GM12878 (cell line): Measurements from ENCODE around the gene PARM1. TPM values are rescaled to one million over a fixed set of nuclear protein-coding genes. Genes with fewer than 3 reads are reported as not detected.

Experiments used
- ATAC-seq: fragments of 200-7000 bp; cut with Tn5 transposase; 3 replicates; pipeline ENCODE4 v1.9.1; 2020; ENCODE audit warnings: mild to moderate bottlenecking, moderate library complexity
- BruUV-seq: library from RNA; stranded (reverse); fragments of 400-500 nt; replicated peaks from 2 replicates; lab custom pipeline; 2021; lab: Mats Ljungman, UMichigan
- CTCF ChIA-PET: fragments of 300-600 bp; sonication (Branson Sonifier 250); formaldehyde crosslinking; extraction: SDS; loops from one replicate; lab custom pipeline; 2021; ENCODE audit warnings: inconsistent platforms; lab: Yijun Ruan, JAX
- POLR2A ChIA-PET: fragments of 350-600 bp; formaldehyde crosslinking; extraction: SDS; loops from one replicate; lab custom pipeline; 2021; ENCODE audit warnings: inconsistent platforms; lab: Charles Lee
- RAD21 ChIA-PET: fragments of 300-600 bp; sonication (Branson Sonifier 250); formaldehyde crosslinking; loops from one replicate; lab custom pipeline; 2023; ENCODE audit warnings: antibody characterized with exemption; ENCODE audit not compliant: unreplicated experiment; lab: Charles Lee
- SMC1A ChIA-PET: fragments of 300-600 bp; sonication (Branson Sonifier 250); formaldehyde crosslinking; loops from one replicate; lab custom pipeline; 2023; ENCODE audit not compliant: unreplicated experiment, uncharacterized antibody; lab: Charles Lee
- DNase-seq: peaks from one replicate; pipeline ENCODE4 v3.0.0-alpha.2; 2011; ENCODE audit warnings: low read depth, low spot score
- FAIRE-seq: peaks from 3 replicates; lab custom pipeline; 2011; peaks lifted over from hg19 to GRCh38; lab: Jason Lieb, UNC
- H2AFZ ChIP-seq: 2 replicates; pipeline ENCODE4 v1.6.0; 2011; ENCODE audit warnings: low read depth, low read length, control low read depth; ENCODE audit not compliant: control insufficient read depth
- H3K27ac ChIP-seq: 2 replicates; pipeline ENCODE4 v1.5.1; 2011; ENCODE audit warnings: control low read depth; ENCODE audit not compliant: control insufficient read depth, insufficient read depth
- H3K27me3 ChIP-seq, 2 experiments: replicated peaks in 1 of 2; 2 replicates each; pipeline versions ENCODE4 v1.6.0 to v1.6.1; 2011; ENCODE audit warnings: low read length in 1 of 2; ENCODE audit not compliant: control insufficient read depth in 2 of 2, insufficient read depth in 2 of 2
- H3K36me3 ChIP-seq, 2 experiments: 2 replicates each; pipeline ENCODE4 v1.5.1; 2011; ENCODE audit warnings: low read length in 1 of 2; ENCODE audit not compliant: control insufficient read depth in 2 of 2, insufficient read depth in 2 of 2
- H3K4me1 ChIP-seq: 2 replicates; pipeline ENCODE4 v1.6.1; 2011; ENCODE audit warnings: mild to moderate bottlenecking, low read length, moderate library complexity, mixed read lengths; ENCODE audit not compliant: control insufficient read depth, insufficient read depth
- H3K4me2 ChIP-seq: 2 replicates; pipeline ENCODE4 v1.6.0; 2011; ENCODE audit warnings: control low read depth; ENCODE audit not compliant: control insufficient read depth, insufficient read depth
- H3K4me3 ChIP-seq: fragments of 200-600 bp; sonication (generic); 2 replicates; pipeline ENCODE4 v1.5.1; 2016
- H3K79me2 ChIP-seq: 2 replicates; pipeline ENCODE4 v1.6.0; 2011; ENCODE audit warnings: low read length; ENCODE audit not compliant: control insufficient read depth, insufficient read depth
- H3K9ac ChIP-seq: 2 replicates; pipeline ENCODE4 v1.8.0; 2011; ENCODE audit warnings: low read length, control low read depth, mixed read lengths; ENCODE audit not compliant: control insufficient read depth, insufficient read depth
- H3K9me3 ChIP-seq: replicated peaks from 3 replicates; pipeline ENCODE4 v1.5.1; 2011; ENCODE audit warnings: mild to moderate bottlenecking, low read length; ENCODE audit not compliant: control insufficient read depth, insufficient read depth
- H4K20me1 ChIP-seq: 2 replicates; pipeline ENCODE4 v1.6.0; 2011; ENCODE audit not compliant: control insufficient read depth, insufficient read depth
- BHLHE40 ChIP-seq, 2 experiments: fragments of 450-650 bp in 1 of 2; IDR thresholded peaks; 2 replicates each; pipeline ENCODE4 v1.6.1; 2011 to 2017; ENCODE audit warnings: low read depth in 2 of 2, borderline replicate concordance in 1 of 2, improper control_type of control experiment in 1 of 2, low read length in 1 of 2, mild to moderate bottlenecking in 1 of 2
- CBX5 ChIP-seq: sonication (generic); IDR thresholded peaks from 2 replicates; pipeline ENCODE4 v1.6.1; 2016; ENCODE audit warnings: low read depth, moderate library complexity, mild to moderate bottlenecking, inconsistent platforms
- CHD1 ChIP-seq: IDR thresholded peaks from 2 replicates; pipeline ENCODE4 v1.6.1; 2012; ENCODE audit warnings: low read depth, low read length, improper control_type of control experiment
- FOXM1 ChIP-seq: IDR thresholded peaks from 2 replicates; pipeline ENCODE4 v1.6.1; 2012; ENCODE audit warnings: low read depth, mild to moderate bottlenecking, inconsistent platforms, low read length, moderate library complexity
- PAX8 ChIP-seq: fragments of 450-650 bp; IDR thresholded peaks from 2 replicates; pipeline ENCODE4 v1.6.1; 2017; ENCODE audit warnings: mild to moderate bottlenecking, moderate library complexity
- RB1 ChIP-seq: fragments of 450-650 bp; formaldehyde crosslinking; IDR thresholded peaks from 2 replicates; pipeline ENCODE4 v1.6.1; 2017; ENCODE audit warnings: mild to moderate bottlenecking, borderline replicate concordance
- SIX5 ChIP-seq: IDR thresholded peaks from 2 replicates; pipeline ENCODE4 v1.6.1; 2011; ENCODE audit warnings: mild to moderate bottlenecking, low read depth, low read length, moderate library complexity; ENCODE audit not compliant: severe bottlenecking
- STAT1 ChIP-seq: fragments of 450-650 bp; conservative IDR thresholded peaks from 2 replicates; pipeline ENCODE4 v1.6.1; 2014; ENCODE audit warnings: antibody characterized with exemption, mild to moderate bottlenecking
- ZNF622 ChIP-seq: fragments of 450-650 bp; IDR thresholded peaks from 2 replicates; pipeline ENCODE4 v1.6.1; 2017; ENCODE audit warnings: mild to moderate bottlenecking, inconsistent platforms
- WGBS: methylation state at CpG from one replicate; pipeline ENCODE4 v1.1.6; 2016; ENCODE audit warnings: low lambda C conversion rate; ENCODE audit not compliant: insufficient replicate concordance, insufficient coverage; ENCODE audit errors: missing lambda C conversion rate; 5-methylcytosine and 5-hydroxymethylcytosine counted together
- in situ Hi-C: fragments of 300-500 bp; cut with MboI; formaldehyde crosslinking; loops from 9 replicates; pipeline ENCODE4 v1.14.3; 2018; ENCODE audit warnings: mixed read lengths
- intact Hi-C: fragments of 100-400 bp; cut with micrococcal nuclease; formaldehyde crosslinking; loops from one replicate; pipeline ENCODE4 v1.14.2; 2022; ENCODE audit not compliant: unreplicated experiment
- polyA plus RNA-seq, 11 experiments: library from polyadenylated mRNA; depleted of rRNA in 4 of 11; unstranded in 6 of 11; stranded (reverse) in 5 of 11; fragments of >200 nt; fragmentation: Nextera tagmentation in 4 of 11; fragmentation: Illumina TruSeq in 1 of 11; extraction: Ambion mirVana in 4 of 11; extraction: Trizol in 1 of 11; gene quantifications; 1 replicate in 1 of 11; 2 replicates in 10 of 11; pipeline versions ENCODE4 v1.2.1 to v1.2.3, GENCODE V29; 2011 to 2016; ENCODE audit warnings: inconsistent platforms in 2 of 11, missing spikeins in 2 of 11, low read depth in 1 of 11
- total RNA-seq, 4 experiments: library from RNA; depleted of rRNA in 3 of 4; stranded (reverse); fragments of >200 nt in 3 of 4; fragmentation: Illumina TruSeq in 1 of 4; extraction: Trizol in 1 of 4; gene quantifications; 2 replicates each; pipeline versions ENCODE4 v1.2.1 to v1.2.3, GENCODE V29; 2013 to 2021
- TF ChIP-seq, protein P1 (sequence below): fragments of 450-650 bp; IDR thresholded peaks from 2 replicates; pipeline ENCODE4 v1.6.1; 2014; ENCODE audit warnings: mild to moderate bottlenecking
- TF ChIP-seq, protein P2 (sequence below): fragments of 450-650 bp; IDR thresholded peaks from 2 replicates; pipeline ENCODE4 v1.6.1; 2018; ENCODE audit warnings: mild to moderate bottlenecking, low read depth, moderate library complexity; ENCODE audit not compliant: partially characterized antibody
- TF ChIP-seq, protein P3 (sequence below): fragments of 450-650 bp; formaldehyde crosslinking; IDR thresholded peaks from 2 replicates; pipeline ENCODE4 v1.4.0; 2020; ENCODE audit warnings: mild to moderate bottlenecking, moderate library complexity

Gene PARM1
- total and polyA plus RNA-seq, 10 of the 15 experiments (the other 5 are each of a cell fraction or from before 2014, with no cell fraction given), result 13.9 to 56.2 (median 41.3) TPM

DNA sequence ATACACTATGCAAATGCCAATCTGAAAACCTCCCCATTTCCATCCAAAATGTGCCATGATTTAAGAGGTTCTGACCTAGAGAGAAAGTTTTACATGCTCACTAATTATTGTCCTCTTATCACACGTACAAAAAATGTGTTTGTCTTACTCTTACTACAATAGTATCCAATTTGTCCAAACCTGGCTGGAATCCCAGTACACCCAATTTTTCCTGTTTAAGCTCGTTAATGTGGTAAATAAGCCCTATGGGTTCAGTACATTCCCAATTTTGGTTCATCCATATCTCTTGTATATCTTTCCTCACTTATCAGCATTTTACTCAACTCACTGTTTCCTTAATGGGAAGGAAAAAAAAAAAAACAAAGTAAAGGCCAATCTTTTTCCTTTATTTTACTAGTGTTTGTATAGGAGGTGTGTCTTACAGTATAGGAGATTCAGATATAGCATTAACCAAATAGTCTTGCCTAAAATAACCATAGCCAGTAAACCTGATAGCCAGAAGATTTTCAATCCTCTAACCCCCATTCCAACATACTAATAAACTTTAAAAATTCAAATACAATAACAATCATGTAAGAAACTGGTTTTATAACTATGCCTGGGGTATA, 109.8 kb downstream of the PARM1 start:
- DNase-seq, result no peak
- 57% methylated on average over 2 of the region's 2 CpGs for WGBS
- in situ Hi-C loops, result no loop called here
- TF ChIP-seq, protein P1, sequence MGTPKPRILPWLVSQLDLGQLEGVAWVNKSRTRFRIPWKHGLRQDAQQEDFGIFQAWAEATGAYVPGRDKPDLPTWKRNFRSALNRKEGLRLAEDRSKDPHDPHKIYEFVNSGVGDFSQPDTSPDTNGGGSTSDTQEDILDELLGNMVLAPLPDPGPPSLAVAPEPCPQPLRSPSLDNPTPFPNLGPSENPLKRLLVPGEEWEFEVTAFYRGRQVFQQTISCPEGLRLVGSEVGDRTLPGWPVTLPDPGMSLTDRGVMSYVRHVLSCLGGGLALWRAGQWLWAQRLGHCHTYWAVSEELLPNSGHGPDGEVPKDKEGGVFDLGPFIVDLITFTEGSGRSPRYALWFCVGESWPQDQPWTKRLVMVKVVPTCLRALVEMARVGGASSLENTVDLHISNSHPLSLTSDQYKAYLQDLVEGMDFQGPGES, result no peak
- TF ChIP-seq CHD1 (no peak), SIX5 (no peak), CBX5 (no peak), STAT1 (no peak), ZNF622 (no peak), FOXM1 (no peak), BHLHE40 (IDR thresholded peaks at IDR 0.05; ENCODE audit: borderline replicate concordance in 1 of 2, low read depth in 2 of 2, low read length in 1 of 2) (no peak), RB1 (no peak), PAX8 (no peak)
- TF ChIP-seq, protein P2, sequence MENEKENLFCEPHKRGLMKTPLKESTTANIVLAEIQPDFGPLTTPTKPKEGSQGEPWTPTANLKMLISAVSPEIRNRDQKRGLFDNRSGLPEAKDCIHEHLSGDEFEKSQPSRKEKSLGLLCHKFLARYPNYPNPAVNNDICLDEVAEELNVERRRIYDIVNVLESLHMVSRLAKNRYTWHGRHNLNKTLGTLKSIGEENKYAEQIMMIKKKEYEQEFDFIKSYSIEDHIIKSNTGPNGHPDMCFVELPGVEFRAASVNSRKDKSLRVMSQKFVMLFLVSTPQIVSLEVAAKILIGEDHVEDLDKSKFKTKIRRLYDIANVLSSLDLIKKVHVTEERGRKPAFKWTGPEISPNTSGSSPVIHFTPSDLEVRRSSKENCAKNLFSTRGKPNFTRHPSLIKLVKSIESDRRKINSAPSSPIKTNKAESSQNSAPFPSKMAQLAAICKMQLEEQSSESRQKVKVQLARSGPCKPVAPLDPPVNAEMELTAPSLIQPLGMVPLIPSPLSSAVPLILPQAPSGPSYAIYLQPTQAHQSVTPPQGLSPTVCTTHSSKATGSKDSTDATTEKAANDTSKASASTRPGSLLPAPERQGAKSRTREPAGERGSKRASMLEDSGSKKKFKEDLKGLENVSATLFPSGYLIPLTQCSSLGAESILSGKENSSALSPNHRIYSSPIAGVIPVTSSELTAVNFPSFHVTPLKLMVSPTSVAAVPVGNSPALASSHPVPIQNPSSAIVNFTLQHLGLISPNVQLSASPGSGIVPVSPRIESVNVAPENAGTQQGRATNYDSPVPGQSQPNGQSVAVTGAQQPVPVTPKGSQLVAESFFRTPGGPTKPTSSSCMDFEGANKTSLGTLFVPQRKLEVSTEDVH, result no peak
- TF ChIP-seq, protein P3, sequence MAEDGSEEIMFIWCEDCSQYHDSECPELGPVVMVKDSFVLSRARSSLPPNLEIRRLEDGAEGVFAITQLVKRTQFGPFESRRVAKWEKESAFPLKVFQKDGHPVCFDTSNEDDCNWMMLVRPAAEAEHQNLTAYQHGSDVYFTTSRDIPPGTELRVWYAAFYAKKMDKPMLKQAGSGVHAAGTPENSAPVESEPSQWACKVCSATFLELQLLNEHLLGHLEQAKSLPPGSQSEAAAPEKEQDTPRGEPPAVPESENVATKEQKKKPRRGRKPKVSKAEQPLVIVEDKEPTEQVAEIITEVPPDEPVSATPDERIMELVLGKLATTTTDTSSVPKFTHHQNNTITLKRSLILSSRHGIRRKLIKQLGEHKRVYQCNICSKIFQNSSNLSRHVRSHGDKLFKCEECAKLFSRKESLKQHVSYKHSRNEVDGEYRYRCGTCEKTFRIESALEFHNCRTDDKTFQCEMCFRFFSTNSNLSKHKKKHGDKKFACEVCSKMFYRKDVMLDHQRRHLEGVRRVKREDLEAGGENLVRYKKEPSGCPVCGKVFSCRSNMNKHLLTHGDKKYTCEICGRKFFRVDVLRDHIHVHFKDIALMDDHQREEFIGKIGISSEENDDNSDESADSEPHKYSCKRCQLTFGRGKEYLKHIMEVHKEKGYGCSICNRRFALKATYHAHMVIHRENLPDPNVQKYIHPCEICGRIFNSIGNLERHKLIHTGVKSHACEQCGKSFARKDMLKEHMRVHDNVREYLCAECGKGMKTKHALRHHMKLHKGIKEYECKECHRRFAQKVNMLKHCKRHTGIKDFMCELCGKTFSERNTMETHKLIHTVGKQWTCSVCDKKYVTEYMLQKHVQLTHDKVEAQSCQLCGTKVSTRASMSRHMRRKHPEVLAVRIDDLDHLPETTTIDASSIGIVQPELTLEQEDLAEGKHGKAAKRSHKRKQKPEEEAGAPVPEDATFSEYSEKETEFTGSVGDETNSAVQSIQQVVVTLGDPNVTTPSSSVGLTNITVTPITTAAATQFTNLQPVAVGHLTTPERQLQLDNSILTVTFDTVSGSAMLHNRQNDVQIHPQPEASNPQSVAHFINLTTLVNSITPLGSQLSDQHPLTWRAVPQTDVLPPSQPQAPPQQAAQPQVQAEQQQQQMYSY, result no peak

More for the DNA sequence above, 109.8 kb downstream of the PARM1 start:
- Histone ChIP-seq H3K36me3 (no peaks in the 10 kb centered on the region; a peak in 1 of 4 replicates), H3K9ac (no peak overlapping the region), H3K4me3 (no peak overlapping the region), H2AFZ (no peak overlapping the region), H3K9me3 (no peaks in the 10 kb centered on the region), H3K4me1 (no peaks in the 10 kb centered on the region), H3K4me2 (no peak overlapping the region), H4K20me1 (no peaks in the 10 kb centered on the region), H3K79me2 (no peaks in the 10 kb centered on the region), H3K27me3 (no peaks in the 10 kb centered on the region), H3K27ac (no peak overlapping the region)
- FAIRE-seq, result no peak
- ChIA-PET CTCF (no interaction called here), RAD21 (no interaction called here), SMC1A (interaction anchor here (1.7 kb wide), 1 partner anchor 99 kb away, joined by 4 read pairs; no protein-coding TSS in a partner anchor), POLR2A (no interaction called here)
- ATAC-seq, result no peak
- BruUV-seq, result no TSS peak
- intact Hi-C loops, result no loop called here
